Chondrocyte (in vitro differentiated cells): Measurements from ENCODE around the gene SH3BGRL. TPM values are rescaled to one million over a fixed set of nuclear protein-coding genes. Genes with fewer than 3 reads are reported as not detected.

ENCODE experiments used
- DNase-seq: peaks from one replicate; pipeline ENCODE4 v3.0.0; 2021; ENCODE audit warnings: mixed read lengths, low spot score
- H3K27ac Mint-ChIP-seq: one replicate; pipeline ENCODE4 v1.8.0; 2021; ENCODE audit warnings: mild to moderate bottlenecking, moderate library complexity, mixed read lengths; ENCODE audit not compliant: unreplicated experiment
- H3K27me3 Mint-ChIP-seq: 2 replicates; pipeline ENCODE4 v1.8.0; 2021; ENCODE audit warnings: low read depth, mixed read lengths
- H3K36me3 Mint-ChIP-seq: 2 replicates; pipeline ENCODE4 v1.8.0; 2021; ENCODE audit warnings: low read depth, mixed read lengths
- H3K4me1 Mint-ChIP-seq: 2 replicates; pipeline ENCODE4 v1.8.0; 2021; ENCODE audit warnings: low read depth, mild to moderate bottlenecking, mixed read lengths
- H3K4me3 Mint-ChIP-seq: one replicate; pipeline ENCODE4 v1.8.0; 2021; ENCODE audit warnings: mild to moderate bottlenecking, moderate library complexity, mixed read lengths; ENCODE audit not compliant: unreplicated experiment
- H3K9me3 Mint-ChIP-seq: 2 replicates; pipeline ENCODE4 v1.8.0; 2021; ENCODE audit warnings: low read depth, mixed read lengths
- CTCF ChIP-seq: fragments of 200-600 bp; sonication (generic); IDR thresholded peaks from 2 replicates; pipeline ENCODE4 v1.5.0; 2021; ENCODE audit warnings: antibody characterized with exemption, mild to moderate bottlenecking, moderate library complexity
- long read RNA-seq: library from polyadenylated mRNA; stranded (forward); transcript quantifications from one replicate; pipeline ENCODE4 v2.0.0, GENCODE V29; 2021
- total RNA-seq: library from RNA; stranded (reverse); gene quantifications from 3 replicates; pipeline ENCODE4 v1.2.1, GENCODE V29; 2021

The SH3BGRL gene
- 104 to 162 TPM (median 152 TPM) in 3 replicates for total RNA-seq
- long read RNA-seq, transcript SH3BGRL-201 (4 exons, 1,923 nt): major isoform, 228 of 234 reads
- long read RNA-seq, partial matches to known transcripts: 1 of 234 reads
- long read RNA-seq, other reads (novel, unspliced or antisense): 5 of 234 reads

DNA sequence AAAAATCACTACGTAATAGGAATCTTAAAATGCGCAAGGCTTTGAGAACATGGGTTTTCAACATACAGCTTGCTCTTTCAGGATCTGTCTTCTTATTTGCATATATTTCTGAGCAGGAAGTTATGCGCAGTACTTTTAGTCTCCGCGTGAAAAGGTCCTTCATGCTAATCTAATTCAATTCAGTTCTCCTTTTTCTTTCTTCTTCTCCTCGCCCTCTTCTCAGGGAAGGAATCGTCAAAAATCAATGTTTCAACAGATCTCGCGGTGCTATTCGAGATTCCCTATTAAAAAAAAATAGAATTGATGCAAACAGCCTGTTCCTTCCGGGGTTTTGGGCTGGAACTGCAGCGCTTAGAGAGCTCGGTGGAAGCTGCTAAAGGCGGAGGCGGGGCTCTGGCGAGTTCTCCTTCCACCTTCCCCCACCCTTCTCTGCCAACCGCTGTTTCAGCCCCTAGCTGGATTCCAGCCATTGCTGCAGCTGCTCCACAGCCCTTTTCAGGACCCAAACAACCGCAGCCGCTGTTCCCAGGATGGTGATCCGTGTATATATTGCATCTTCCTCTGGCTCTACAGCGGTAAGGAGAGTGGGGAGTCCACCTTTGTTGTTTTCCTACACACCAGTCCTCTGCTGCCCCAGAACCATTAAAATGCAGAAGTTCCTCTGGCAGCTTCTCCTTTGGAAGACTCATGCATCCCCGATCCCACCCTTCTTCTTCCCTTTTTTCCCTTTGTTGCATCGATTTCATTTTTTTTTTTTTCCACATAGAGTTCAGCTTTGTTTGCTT is at the start of gene SH3BGRL, which contains the start of gene HMGN5:
Gene SH3BGRL, plus strand, starts transcription at position 432 of the 785 bp plus-strand sequence. Its CDS starts 99 bp downstream, at position 531.
Gene HMGN5, minus strand, starts transcription at position 243 of the 785 bp plus-strand sequence. CDS start 80,364 bp downstream, outside the sequence.
- Mint-ChIP-seq H3K36me3 (peaks cover 2% of the 10 kb centered on the region), H3K9me3 (peaks cover 8% of the 10 kb centered on the region), H3K4me1 (peaks cover 34% of the 10 kb centered on the region), H3K27ac (peak within 1 kb of the TSS; percentile 94), H3K27me3 (no peaks in the 10 kb centered on the region), H3K4me3 (peak within 1 kb of the TSS; percentile 84)
- peak; percentile 70 for DNase-seq
- TF ChIP-seq CTCF: no peak

- no peak overlapping the region for H3K4me3 Mint-ChIP-seq
- no peaks in the 10 kb centered on the region for H3K27me3 Mint-ChIP-seq
- H3K4me1 Mint-ChIP-seq: no peaks in the 10 kb centered on the region
- no peaks in the 10 kb centered on the region for H3K36me3 Mint-ChIP-seq
- H3K27ac Mint-ChIP-seq: no peak overlapping the region
- no peak for TF ChIP-seq CTCF
- no peaks in the 10 kb centered on the region for H3K9me3 Mint-ChIP-seq
- no peak for DNase-seq
Measured at GRCh38 chrX:81168391-81168790, 33.5 kb upstream of the SH3BGRL start.

DNA sequence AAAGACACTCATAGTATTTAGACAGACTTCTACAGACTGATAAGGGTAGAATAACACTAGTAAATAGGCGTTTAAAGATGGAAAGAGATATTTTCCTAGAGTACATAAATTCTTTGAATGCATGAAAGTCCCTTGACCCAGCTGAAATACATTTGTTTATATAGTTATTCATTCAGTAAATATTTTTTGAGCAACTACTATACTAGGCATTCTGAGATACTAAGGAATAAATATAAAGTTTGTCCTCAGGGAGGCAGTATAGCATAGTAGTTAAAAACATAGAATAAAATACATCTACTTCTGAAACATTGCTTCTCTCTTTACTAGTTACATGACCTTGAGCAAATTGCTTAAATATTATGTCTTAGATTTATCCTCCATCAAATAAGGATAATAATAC is 27.6 kb upstream of the SH3BGRL start:
- Mint-ChIP-seq H3K27me3 (no peaks in the 10 kb centered on the region), H3K9me3 (peaks cover 6% of the 10 kb centered on the region), H3K4me3 (no peak overlapping the region), H3K36me3 (no peaks in the 10 kb centered on the region), H3K4me1 (no peaks in the 10 kb centered on the region), H3K27ac (no peak overlapping the region)
- peak; percentile 80 for TF ChIP-seq CTCF
- no peak for DNase-seq

- no peaks in the 10 kb centered on the region for H3K4me1 Mint-ChIP-seq
Measured at GRCh38 chrX:81195259-81195658, 6.6 kb upstream of the SH3BGRL start.

More at GRCh38 chrX:81195259-81195658, 6.6 kb upstream of the SH3BGRL start:
- H3K36me3 Mint-ChIP-seq: peaks cover 2% of the 10 kb centered on the region
- DNase-seq: no peak
- no peak overlapping the region for H3K4me3 Mint-ChIP-seq
- H3K27me3 Mint-ChIP-seq: no peaks in the 10 kb centered on the region
- no peak overlapping the region for H3K27ac Mint-ChIP-seq
- no peak for TF ChIP-seq CTCF
- H3K9me3 Mint-ChIP-seq: peaks cover 6% of the 10 kb centered on the region
